Natural killer cell (primary cell): Measurements from ENCODE around the gene RETREG1. TPM values are rescaled to one million over a fixed set of nuclear protein-coding genes. Genes with fewer than 3 reads are reported as not detected.
"Not testable (repeated sequence)": the region's sequence is repeated elsewhere in the genome, so short reads cannot be mapped to it uniquely, and the experiment has no call there.

Experiments
- ATAC-seq, 3 donors: fragments of 150-1000 bp in 2 of 3; fragments of 200-7000 bp in 1 of 3; cut with Tn5 transposase; 1 replicate in 1 of 3; 2 replicates in 2 of 3; pipeline ENCODE4 v1.10.0; 2021; ENCODE audit warnings: mild to moderate bottlenecking in 2 of 3, moderate library complexity in 2 of 3
- DNase-seq, 2 donors: peaks; one replicate each; pipeline versions ENCODE4 v3.0.0 to v3.0.0-alpha.2; 2013 to 2021; ENCODE audit warnings: mixed read lengths in 1 of 2
- H3K27ac ChIP-seq: one replicate; pipeline ENCODE4 v1.5.1; 2013; ENCODE audit warnings: mild to moderate bottlenecking, low read length
- H3K27me3 ChIP-seq: one replicate; pipeline ENCODE4 v1.6.1; 2013; ENCODE audit warnings: low read length; ENCODE audit not compliant: control insufficient read depth, insufficient read depth
- H3K36me3 ChIP-seq: one replicate; pipeline ENCODE4 v1.6.1; 2013; ENCODE audit warnings: low read length; ENCODE audit not compliant: control insufficient read depth, insufficient read depth
- H3K4me1 ChIP-seq: one replicate; pipeline ENCODE4 v1.6.1; 2013; ENCODE audit warnings: low read length; ENCODE audit not compliant: control insufficient read depth, insufficient read depth
- H3K4me3 ChIP-seq: one replicate; pipeline ENCODE4 v1.5.1; 2013; ENCODE audit warnings: low read length
- H3K9me3 ChIP-seq: one replicate; pipeline ENCODE4 v1.6.1; 2013; ENCODE audit warnings: low read length; ENCODE audit not compliant: control insufficient read depth, insufficient read depth
- H3K27ac Mint-ChIP-seq, 2 donors: one replicate each; pipeline ENCODE4 v1.8.0; 2022; ENCODE audit warnings: mild to moderate bottlenecking in 2 of 2, mixed read lengths in 2 of 2, moderate library complexity in 1 of 2
- H3K27me3 Mint-ChIP-seq, 2 donors: one replicate each; pipeline ENCODE4 v1.8.0; 2022; ENCODE audit warnings: low read depth in 2 of 2, mixed read lengths in 2 of 2
- H3K36me3 Mint-ChIP-seq: one replicate; pipeline ENCODE4 v1.8.0; 2022; ENCODE audit warnings: mixed read lengths
- H3K4me1 Mint-ChIP-seq, 2 donors: one replicate each; pipeline ENCODE4 v1.8.0; 2022; ENCODE audit warnings: mixed read lengths in 2 of 2
- H3K4me3 Mint-ChIP-seq: one replicate; pipeline ENCODE4 v1.8.0; 2022; ENCODE audit warnings: mild to moderate bottlenecking, moderate library complexity, mixed read lengths
- H3K9me3 Mint-ChIP-seq, 2 donors: one replicate each; pipeline ENCODE4 v1.8.0; 2022; ENCODE audit warnings: mixed read lengths in 2 of 2
- CTCF ChIP-seq: fragments of 200-600 bp; IDR thresholded peaks from one replicate; pipeline ENCODE4 v1.8.0; 2022; ENCODE audit warnings: antibody characterized with exemption
- WGBS: methylation state at CpG from one replicate; pipeline ENCODE4 v1.1.7; 2013; ENCODE audit warnings: missing lambda C conversion rate; ENCODE audit not compliant: insufficient coverage; 5-methylcytosine and 5-hydroxymethylcytosine counted together
- intact Hi-C: fragments of 100-400 bp; cut with micrococcal nuclease; formaldehyde crosslinking; loops from one replicate; pipeline ENCODE4 v1.14.2; 2022
- total RNA-seq, 4 donors: library from RNA; stranded (reverse); fragments of 120-200 nt in 1 of 4; gene quantifications; one replicate each; pipeline versions ENCODE4 v1.2.3 to v1.2.4, GENCODE V29; 2013 to 2022

RETREG1 gene
- total RNA-seq, 3 donors from 2014 or later (not counting 1 experiment from before 2014, with no cell fraction given): 2.1 to 4.5 (median 3.3) TPM

DNA sequence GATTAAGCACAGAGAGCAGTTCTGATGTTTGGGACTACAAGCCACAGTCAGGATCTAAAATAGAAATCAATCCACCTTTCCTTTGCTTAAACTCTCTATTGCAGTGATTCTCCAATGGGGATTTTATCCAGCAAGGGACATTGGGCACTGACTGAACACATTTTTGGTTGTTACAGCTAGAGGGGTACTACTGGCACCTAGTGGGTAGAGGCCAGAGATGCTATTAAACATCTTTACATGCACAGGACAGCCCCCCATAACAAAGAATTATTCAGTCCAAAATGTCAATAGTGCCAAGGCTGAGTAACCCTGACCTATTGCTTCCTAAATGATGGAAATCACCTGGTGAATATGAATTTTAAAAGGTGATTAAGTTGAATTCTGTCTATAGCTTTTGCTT is 163.2 kb downstream of the RETREG1 start:
- Histone ChIP-seq H3K27me3 (no peaks in the 10 kb centered on the region), H3K4me1 (peaks cover 6% of the 10 kb centered on the region), H3K9me3 (no peaks in the 10 kb centered on the region), H3K4me3 (no peak overlapping the region), H3K36me3 (peaks cover 79% of the 10 kb centered on the region), H3K27ac (no peak overlapping the region)
- no peak for TF ChIP-seq CTCF
- Mint-ChIP-seq H3K27me3 (no peaks in the 10 kb centered on the region), H3K4me1 (peaks cover 42 to 48% of the 10 kb centered on the region in 2 donors), H3K36me3 (peaks cover 37% of the 10 kb centered on the region), H3K27ac (peak overlapping the region in 1 of 2 donors; percentile 96), H3K9me3 (no peaks in the 10 kb centered on the region), H3K4me3 (no peak overlapping the region)
- DNase-seq (no peak), ATAC-seq (no peak)
- intact Hi-C loops: no loop called here

DNA sequence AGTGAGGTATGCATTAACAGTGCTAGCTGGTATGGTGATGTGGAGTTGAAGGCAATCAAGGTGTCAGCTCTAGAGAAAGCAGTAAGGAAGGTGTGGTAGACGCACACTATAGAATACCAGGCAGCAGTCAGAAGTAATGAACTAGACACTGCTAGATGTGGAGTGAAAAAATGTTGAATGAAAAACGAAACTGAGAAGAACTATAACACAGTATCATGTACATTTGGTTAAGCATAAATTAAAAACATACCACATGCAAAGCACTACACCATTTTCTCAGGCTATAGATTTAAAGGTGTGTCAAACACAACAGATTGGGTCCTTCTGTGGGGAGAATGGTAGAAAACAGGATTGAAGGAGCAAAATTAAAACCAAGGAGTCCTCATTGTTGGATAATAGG is 166.6 kb downstream of the RETREG1 start:
- Histone ChIP-seq H3K9me3 (no peaks in the 10 kb centered on the region), H3K36me3 (peaks cover 63% of the 10 kb centered on the region), H3K4me3 (no peak overlapping the region), H3K27ac (no peak overlapping the region), H3K4me1 (no peaks in the 10 kb centered on the region), H3K27me3 (no peaks in the 10 kb centered on the region)
- Mint-ChIP-seq H3K27ac (no peak overlapping the region), H3K9me3 (no peaks in the 10 kb centered on the region), H3K36me3 (peaks cover 34% of the 10 kb centered on the region), H3K4me1 (peaks cover 18 to 26% of the 10 kb centered on the region in 2 donors), H3K4me3 (no peak overlapping the region), H3K27me3 (no peaks in the 10 kb centered on the region)
- DNase-seq (no peak), ATAC-seq (no peak)
- intact Hi-C loops: no loop called here
- no peak for TF ChIP-seq CTCF
- WGBS: 100% methylated on average over 1 of the region's 2 CpGs

DNA sequence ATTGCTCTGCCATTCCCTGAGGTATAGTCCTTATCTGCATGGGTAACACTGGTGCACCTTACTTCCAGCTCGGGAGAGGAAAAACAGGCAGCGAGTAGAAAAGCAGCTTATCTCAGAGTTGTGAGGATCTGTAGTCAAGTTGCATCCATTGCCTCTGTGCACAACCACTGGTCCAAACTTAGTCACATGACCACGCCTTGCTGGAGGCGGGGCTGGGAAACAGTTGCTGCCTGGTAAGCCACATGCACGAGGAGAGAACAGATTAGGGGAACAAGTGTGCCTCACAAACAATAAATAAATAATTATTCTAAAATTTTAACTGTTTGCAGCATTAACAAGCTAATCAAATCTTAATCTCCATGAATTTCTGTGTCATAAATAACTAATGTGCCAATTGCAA is 169.8 kb downstream of the RETREG1 start:
- no peak overlapping the region for H3K27ac Mint-ChIP-seq
- H3K4me1 Mint-ChIP-seq: peaks cover 4 to 6% of the 10 kb centered on the region in 2 donors
- no peak for TF ChIP-seq CTCF
- H3K4me3 Mint-ChIP-seq: no peak overlapping the region
- ATAC-seq (no peak), DNase-seq (no peak)
- peaks cover 24% of the 10 kb centered on the region for H3K36me3 Mint-ChIP-seq
- H3K4me1 ChIP-seq: no peaks in the 10 kb centered on the region
- 90% methylated on average over 5 of the region's 5 CpGs for WGBS
- H3K9me3 ChIP-seq: no peaks in the 10 kb centered on the region
- H3K9me3 Mint-ChIP-seq: no peaks in the 10 kb centered on the region
- no peak overlapping the region for H3K4me3 ChIP-seq
- intact Hi-C loops: no loop called here
- no peaks in the 10 kb centered on the region for H3K27me3 ChIP-seq
- H3K36me3 ChIP-seq: peaks cover 43% of the 10 kb centered on the region
- no peaks in the 10 kb centered on the region for H3K27me3 Mint-ChIP-seq
- no peak overlapping the region for H3K27ac ChIP-seq

DNA sequence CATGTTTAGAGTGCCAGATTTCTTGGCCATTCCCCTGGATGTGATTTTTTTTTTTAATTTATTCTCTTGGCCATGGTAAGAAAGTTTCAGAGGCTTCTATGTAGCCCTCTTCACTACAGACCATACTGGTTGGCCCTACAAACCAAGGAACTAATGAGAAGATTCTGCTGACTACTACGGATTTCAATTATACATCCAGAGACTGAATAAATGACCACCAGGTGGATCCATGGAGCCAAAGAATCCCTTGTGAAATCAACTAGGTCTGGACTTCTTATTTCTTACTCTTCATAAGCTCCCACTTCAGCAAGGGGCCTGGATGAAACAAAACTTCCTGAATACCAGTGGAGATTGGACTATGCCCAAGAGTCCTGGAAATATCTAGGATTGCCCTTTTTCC is 178.8 kb downstream of the RETREG1 start:
- no peaks in the 10 kb centered on the region for H3K27me3 ChIP-seq
- H3K4me1 ChIP-seq: no peaks in the 10 kb centered on the region
- DNase-seq (no peak), ATAC-seq (no peak)
- WGBS: 93% methylated on average over 1 of the region's 1 CpG
- H3K27me3 Mint-ChIP-seq: peaks cover 0 to 7% of the 10 kb centered on the region in 2 donors
- H3K4me1 Mint-ChIP-seq: no peaks in the 10 kb centered on the region
- no peaks in the 10 kb centered on the region for H3K9me3 ChIP-seq
- no peaks in the 10 kb centered on the region for H3K9me3 Mint-ChIP-seq
- H3K4me3 Mint-ChIP-seq: no peak overlapping the region
- no peak overlapping the region for H3K27ac Mint-ChIP-seq
- H3K27ac ChIP-seq: no peak overlapping the region
- no peak for TF ChIP-seq CTCF
- H3K36me3 Mint-ChIP-seq: no peaks in the 10 kb centered on the region
- intact Hi-C loops: no loop called here
- H3K36me3 ChIP-seq: no peaks in the 10 kb centered on the region
- H3K4me3 ChIP-seq: no peak overlapping the region

DNA sequence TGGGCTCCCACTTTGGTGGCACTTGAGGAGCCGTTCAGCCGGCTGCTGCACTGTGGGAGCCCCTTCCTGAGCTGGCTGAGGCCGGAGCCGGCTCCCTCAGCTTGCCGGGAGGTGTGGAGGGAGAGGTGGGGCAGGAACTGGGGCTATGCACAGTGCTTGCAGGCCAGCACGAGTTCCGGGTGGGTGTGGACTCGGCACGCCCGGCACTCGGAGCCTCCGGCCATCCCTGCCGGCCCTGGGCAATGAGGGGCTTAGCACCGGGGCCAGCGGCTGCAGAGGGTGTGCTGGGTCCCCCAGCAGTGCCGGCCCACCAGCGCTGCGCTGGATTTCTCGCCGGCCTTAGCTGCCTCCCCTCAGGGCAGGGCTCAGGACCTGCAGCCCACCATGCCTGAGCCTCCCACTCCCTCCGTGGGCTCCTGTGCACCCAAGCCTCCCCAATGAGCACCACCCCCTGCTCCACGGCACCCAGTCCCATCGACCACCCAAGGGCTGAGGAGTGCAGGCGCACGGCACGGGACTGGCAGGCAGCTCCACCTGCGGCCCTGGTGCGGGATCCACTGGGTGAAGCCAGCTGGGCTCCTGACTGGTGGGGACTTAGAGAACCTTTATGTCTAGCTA is 180.6 kb downstream of the RETREG1 start:
- H3K9me3 ChIP-seq, H3K27ac ChIP-seq, H3K4me1 Mint-ChIP-seq, H3K27ac Mint-ChIP-seq, intact Hi-C loops, ATAC-seq, H3K9me3 Mint-ChIP-seq, H3K4me3 ChIP-seq, H3K4me3 Mint-ChIP-seq, H3K36me3 Mint-ChIP-seq, H3K36me3 ChIP-seq, H3K27me3 Mint-ChIP-seq, DNase-seq, H3K27me3 ChIP-seq, H3K4me1 ChIP-seq: not testable (repeated sequence)
- WGBS: 92% methylated on average over 26 of the region's 28 CpGs
